Keratinocyte (primary cell): ENCODE data around the gene TUG1.

ENCODE experiments used
- CTCF ChIP-seq, 3 experiments: IDR thresholded peaks in 1 of 3; conservative IDR thresholded peaks in 1 of 3; optimal IDR thresholded peaks in 1 of 3; 2 replicates in 2 of 3; 3 replicates in 1 of 3; pipeline versions ENCODE3 to v1.5.1; 2011; ENCODE audit warnings: low read length in 3 of 3, mild to moderate bottlenecking in 3 of 3, moderate library complexity in 2 of 3, control low read depth in 1 of 3, inconsistent platforms in 1 of 3; ENCODE audit not compliant: insufficient read depth in 2 of 3; ENCODE audit errors: extremely low read depth in 1 of 3
- EZH2 ChIP-seq: IDR thresholded peaks from one replicate; pipeline ENCODE4 v1.6.1; 2012; ENCODE audit warnings: inconsistent platforms, mild to moderate bottlenecking, low read length, moderate library complexity

GRCh38 chr22:30926706-30927105 is 42.4 kb upstream of the TUG1 start:
- TF ChIP-seq CTCF (optimal IDR thresholded peaks at IDR 0.05 in 1 of 3, IDR thresholded peaks at IDR 0.05 in 1 of 3, conservative IDR thresholded peaks at IDR 0.05 in 1 of 3; ENCODE audit: extremely low read depth in 1 of 3, insufficient read depth in 2 of 3, low read length in 3 of 3) (no peak), EZH2 (no peak)
